Activated CD8-positive, alpha-beta memory T cell treated with anti-CD3 and anti-CD28 coated beads, Interleukin-2, amount 50 U/mL, for 1 hour (primary cell): ENCODE data around the gene DEFB114.

Source experiments
- DNase-seq: peaks from one replicate; pipeline ENCODE4 v3.0.0-alpha.2; 2020; ENCODE audit errors: extremely low read depth

Gene DEFB114

GRCh38 chr6:49935387-49935786 lies 28.6 kb downstream of the DEFB114 start:
- no peak for DNase-seq

GRCh38 chr6:49934770-49935169 lies 29.2 kb downstream of the DEFB114 start:
- no peak for DNase-seq

GRCh38 chr6:49933526-49933925 lies 30.4 kb downstream of the DEFB114 start:
- DNase-seq = no peak

GRCh38 chr6:49929340-49929739 lies 34.6 kb downstream of the DEFB114 start:
- DNase-seq = no peak

- DNase-seq = no peak
These were observed 40.1 kb downstream of the DEFB114 start for GRCh38 chr6:49923826-49924225.

- no peak for DNase-seq
These were observed 43.9 kb downstream of the DEFB114 start for GRCh38 chr6:49919935-49920644.

- DNase-seq = no peak
These were observed 44.7 kb downstream of the DEFB114 start for GRCh38 chr6:49919261-49919660.

GRCh38 chr6:49918787-49919186 lies 45.2 kb downstream of the DEFB114 start:
- DNase-seq = no peak

GRCh38 chr6:49915035-49915434 lies 48.9 kb downstream of the DEFB114 start:
- no peak for DNase-seq

GRCh38 chr6:49913636-49914375 lies 50.2 kb downstream of the DEFB114 start:
- DNase-seq = no peak

- DNase-seq = no peak
These were observed 51.8 kb downstream of the DEFB114 start for GRCh38 chr6:49912196-49912595.

- no peak for DNase-seq
These were observed 52.7 kb downstream of the DEFB114 start for GRCh38 chr6:49911252-49911651.
